ENCODE results near the gene MMP14. TPM values are rescaled to one million over a fixed set of nuclear protein-coding genes. Genes with fewer than 3 reads are reported as not detected.
A peak's percentile ranks its signal among the peaks of the same experiment; 100 is the strongest.

Gene MMP14
- total and polyA plus RNA-seq, 2 of the 8 experiments (the other 6 are each of a cell fraction or from before 2014, with no cell fraction given), result 58.2 to 86.8 TPM

GRCh38 chr14:22814373-22814772, 22.0 kb upstream of the MMP14 start:
- no peak overlapping the region for H2AFZ ChIP-seq (ENCODE audit: low read length)
- TF ChIP-seq POU5F1 (IDR thresholded peaks at IDR 0.05; ENCODE audit: low read depth, low read length) (no peak), HDAC2 (IDR thresholded peaks at IDR 0.05; ENCODE audit: borderline replicate concordance in 1 of 2, low read depth in 2 of 2, low read length in 2 of 2) (no peak), TAF1 (IDR thresholded peaks at IDR 0.05; ENCODE audit: low read depth, low read length) (no peak), BCL11A (IDR thresholded peaks at IDR 0.05; ENCODE audit: low read depth in 2 of 2, low read length in 2 of 2) (no peak), CEBPB (IDR thresholded peaks at IDR 0.05; ENCODE audit: low read depth, low read length) (no peak), TBP (IDR thresholded peaks at IDR 0.05; ENCODE audit: low read depth, low read length) (no peak), RBBP5 (IDR thresholded peaks at IDR 0.05; ENCODE audit: borderline replicate concordance, low read depth, low read length) (no peak), ASH2L (IDR thresholded peaks at IDR 0.05; ENCODE audit: low read length) (no peak), RFX5 (IDR thresholded peaks at IDR 0.05; ENCODE audit: borderline replicate concordance, low read depth, low read length) (no peak)

More at GRCh38 chr14:22814373-22814772, 22.0 kb upstream of the MMP14 start:
- no peak overlapping the region for H3K27ac ChIP-seq (ENCODE audit: low read depth, low read length)
- CTCF ChIA-PET (ENCODE audit: partially characterized antibody), result interaction anchor here (1.0 to 53.1 kb wide), 7 partner anchors 10 to 244 kb away, joined by 3 to 1562 read pairs (median 6); partner anchors contain the start of genes LRP10, MMP14 and REM2
- no peak overlapping the region for H4K91ac ChIP-seq (replicated peaks; ENCODE audit: insufficient read length, low read length)
- no peak overlapping the region for H2BK12ac ChIP-seq (ENCODE audit: low read depth, low read length)
- H2BK20ac ChIP-seq (ENCODE audit: low read length), result no peak overlapping the region
- no peak for DNase-seq (ENCODE audit: low read depth in 1 of 2, low spot score in 2 of 2)
- H3K4me3 ChIP-seq (ENCODE audit: extremely low read depth in 1 of 4, insufficient read depth in 2 of 4, low read depth in 3 of 4, low read length in 4 of 4), result no peak overlapping the region
- H4K5ac ChIP-seq (ENCODE audit: insufficient read length, low read depth, low read length), result no peak overlapping the region
- H3K9me3 ChIP-seq (ENCODE audit: insufficient read depth in 2 of 2, low read depth in 1 of 2, low read length in 1 of 2), result no peaks in the 10 kb centered on the region
- H3K27me3 ChIP-seq (replicated peaks in 1 of 4; ENCODE audit: control insufficient read depth in 3 of 4, extremely low read depth in 1 of 4, insufficient read depth in 3 of 4, low read length in 3 of 4), result no peaks in the 10 kb centered on the region
- no peaks in the 10 kb centered on the region for H3K79me2 ChIP-seq (ENCODE audit: control insufficient read depth in 1 of 2, insufficient read depth in 2 of 2, low read length in 2 of 2)
- peaks cover under 1% of the 10 kb centered on the region; the same call in 1 of the 2 replicates for H3K23me2 ChIP-seq (ENCODE audit: low read depth, low read length)
- H2BK5ac ChIP-seq (ENCODE audit: low read depth, low read length), result no peak overlapping the region
- POLR2A ChIA-PET (ENCODE audit: partially characterized antibody), result interaction anchor here (0.6 to 2.7 kb wide), 4 partner anchors 8 to 107 kb away, joined by 3 to 20 read pairs (median 4); no protein-coding TSS in a partner anchor
- no peak overlapping the region for H3K56ac ChIP-seq (replicated peaks; ENCODE audit: insufficient read length, low read depth, low read length)
- no peaks in the 10 kb centered on the region for H3K79me1 ChIP-seq (ENCODE audit: low read depth, low read length)
- 93% methylated on average over 7 of the region's 7 CpGs; no CpG with 5 or more reads in 1 of the 2 experiments for WGBS, 2 experiments (ENCODE audit: extremely low coverage in 1 of 2, insufficient coverage in 1 of 2, insufficient read length in 1 of 2, insufficient replicate concordance in 2 of 2, low coverage in 1 of 2, low lambda C conversion rate in 2 of 2, missing lambda C conversion rate in 1 of 2)
- peak overlapping the region; percentile 44; the same call in 1 of the 2 replicates for H3K18ac ChIP-seq (ENCODE audit: extremely low read depth, low read length)
- no peak overlapping the region for H4K8ac ChIP-seq (ENCODE audit: extremely low read depth, insufficient read depth, low read length)
- H3K4ac ChIP-seq (replicated peaks; ENCODE audit: insufficient read length, low read depth, low read length), result no peak overlapping the region
- no peak overlapping the region for H3K14ac ChIP-seq (ENCODE audit: insufficient read length)
- no peak overlapping the region for H2BK120ac ChIP-seq (replicated peaks; ENCODE audit: low read depth, low read length)
- H3K4me2 ChIP-seq (ENCODE audit: insufficient read depth in 1 of 2, low read depth in 2 of 2, low read length in 2 of 2), result no peak overlapping the region; a peak in 1 of 4 replicates
- FAIRE-seq, result no peak
- no peak overlapping the region for H2AK5ac ChIP-seq (ENCODE audit: low read depth, low read length)
- no peak overlapping the region for H2BK15ac ChIP-seq (ENCODE audit: low read length)
- H4K20me1 ChIP-seq (replicated peaks in 1 of 2; ENCODE audit: control insufficient read depth in 1 of 2, insufficient read depth in 2 of 2, low read length in 2 of 2), result no peaks in the 10 kb centered on the region
- peaks cover 7 to 21% (median 14%) of the 10 kb centered on the region in 4 experiments for H3K4me1 ChIP-seq (replicated peaks in 1 of 4; ENCODE audit: control insufficient read depth in 3 of 4, insufficient read depth in 4 of 4, low read length in 3 of 4)
- H3K23ac ChIP-seq (ENCODE audit: insufficient read length), result no peak overlapping the region
- no peak overlapping the region; a peak in 1 of 7 replicates for H3K9ac ChIP-seq (replicated peaks in 1 of 4; ENCODE audit: extremely low read depth in 1 of 4, low read depth in 3 of 4, low read length in 3 of 4)
- no peaks in the 10 kb centered on the region for H3K36me3 ChIP-seq (ENCODE audit: control insufficient read depth in 2 of 4, insufficient read depth in 4 of 4, low read length in 3 of 4)

Measured in H1 (cell line).